Sigmoid colon (tissue), 7 donors: ENCODE data around the gene KDM3B. TPM values are rescaled to one million over a fixed set of nuclear protein-coding genes. Genes with fewer than 3 reads are reported as not detected.
A peak's percentile ranks its signal among the peaks of the same experiment; 100 is the strongest.

ENCODE experiments used
- DNase-seq: peaks from one replicate; pipeline ENCODE4 v3.0.0-alpha.2; 2019
- H3K27ac ChIP-seq, 4 donors: fragments of 200-600 bp; sonication (generic); one replicate each; pipeline ENCODE4 v1.5.1; 2016 to 2019; ENCODE audit warnings: mild to moderate bottlenecking in 1 of 4
- H3K27me3 ChIP-seq, 3 donors: fragments of 200-600 bp; sonication (generic); one replicate each; pipeline ENCODE4 v1.5.1; 2019; ENCODE audit warnings: mild to moderate bottlenecking in 1 of 3
- H3K36me3 ChIP-seq, 4 donors: fragments of 200-600 bp; sonication (generic); one replicate each; pipeline ENCODE4 v1.5.1; 2016 to 2019
- H3K4me1 ChIP-seq, 4 donors: fragments of 200-600 bp; sonication (generic); one replicate each; pipeline ENCODE4 v1.5.1; 2017 to 2019
- H3K4me3 ChIP-seq, 4 donors: fragments of 200-600 bp; sonication (generic); one replicate each; pipeline ENCODE4 v1.5.1; 2017 to 2019; ENCODE audit warnings: mild to moderate bottlenecking in 2 of 4, moderate library complexity in 1 of 4
- H3K9me3 ChIP-seq, 4 donors: fragments of 200-600 bp in 3 of 4; sonication (generic) in 3 of 4; one replicate each; pipeline versions ENCODE4 v1.5.1 to v1.6.1; 2013 to 2019
- EP300 ChIP-seq, 4 donors: sonication (generic); formaldehyde crosslinking; IDR thresholded peaks; one replicate each; pipeline ENCODE4 v1.6.1; 2017; ENCODE audit warnings: antibody characterized with exemption in 4 of 4
- POLR2A ChIP-seq, 2 donors: fragments of 450-650 bp; IDR thresholded peaks; one replicate each; pipeline ENCODE4 v1.6.1; 2016; ENCODE audit warnings: antibody characterized with exemption in 2 of 2, mild to moderate bottlenecking in 2 of 2, moderate library complexity in 2 of 2
- POLR2AphosphoS5 ChIP-seq, 4 donors: sonication (generic); formaldehyde crosslinking; IDR thresholded peaks; one replicate each; pipeline ENCODE4 v1.6.1; 2017; ENCODE audit warnings: antibody characterized with exemption in 4 of 4
- WGBS, 2 donors: extraction: QIAGEN DNeasy Blood & Tissue Kit; methylation state at CpG; one replicate each; pipeline ENCODE4 v1.1.7; 2013; 5-methylcytosine and 5-hydroxymethylcytosine counted together
- intact Hi-C: fragments of 100-400 bp; cut with DNase I; formaldehyde crosslinking; loops from one replicate; pipeline ENCODE4 v1.15.1; 2023
- polyA plus RNA-seq, 3 donors: library from polyadenylated mRNA; stranded (reverse); fragments of 200-250 nt; gene quantifications; one replicate each; pipeline ENCODE4 v1.2.3, GENCODE V29; 2013
- total RNA-seq, 4 donors: library from RNA; depleted of rRNA; stranded (reverse); fragments of >200 nt; gene quantifications; one replicate each; pipeline ENCODE4 v1.1.0, GENCODE V29; 2016
- TF ChIP-seq, protein P1 (sequence below), 4 experiments: fragments of 450-650 bp in 3 of 4; fragments of 200-600 bp in 1 of 4; IDR thresholded peaks; one replicate each; pipeline ENCODE4 v1.5.1; 2016 to 2019; ENCODE audit warnings: antibody characterized with exemption in 4 of 4, mild to moderate bottlenecking in 3 of 4, moderate library complexity in 2 of 4
- donor health status: healthy with polysubstance abuse.
- donor health status: Bipolar disorder and iron deficiency.
- donor health status: healthy.

The KDM3B gene
- total and polyA plus RNA-seq, 7 donors, result 16.2 to 69.6 (median 54.8) TPM

DNA sequence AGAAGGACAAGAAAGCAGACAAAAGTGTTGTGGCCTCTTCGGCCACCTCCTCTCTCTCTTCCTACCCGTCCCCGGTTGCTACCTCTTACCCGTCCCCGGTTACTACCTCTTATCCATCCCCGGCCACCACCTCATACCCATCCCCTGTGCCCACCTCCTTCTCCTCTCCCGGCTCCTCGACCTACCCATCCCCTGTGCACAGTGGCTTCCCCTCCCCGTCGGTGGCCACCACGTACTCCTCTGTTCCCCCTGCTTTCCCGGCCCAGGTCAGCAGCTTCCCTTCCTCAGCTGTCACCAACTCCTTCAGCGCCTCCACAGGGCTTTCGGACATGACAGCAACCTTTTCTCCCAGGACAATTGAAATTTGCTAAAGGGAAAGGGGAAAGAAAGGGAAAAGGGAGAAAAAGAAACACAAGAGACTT, 115.2 kb downstream of the KDM3B start:
- H3K27me3 ChIP-seq, result no peaks in the 10 kb centered on the region
- intact Hi-C loops, result no loop called here
- peak overlapping the region in 3 of 4 donors; percentile 69 to 86 (median 84) for H3K4me3 ChIP-seq
- peak overlapping the region in 3 of 4 donors; percentile 3 to 99 (median 96) for H3K27ac ChIP-seq
- WGBS, 2 donors, result 90 to 93% methylated on average over 14 of the region's 14 CpGs
- H3K4me1 ChIP-seq, result peaks cover 0 to 32% (median 23%) of the 10 kb centered on the region in 4 donors
- no peaks in the 10 kb centered on the region for H3K36me3 ChIP-seq
- DNase-seq, result no peak
- H3K9me3 ChIP-seq, result no peaks in the 10 kb centered on the region
- TF ChIP-seq, protein P1, sequence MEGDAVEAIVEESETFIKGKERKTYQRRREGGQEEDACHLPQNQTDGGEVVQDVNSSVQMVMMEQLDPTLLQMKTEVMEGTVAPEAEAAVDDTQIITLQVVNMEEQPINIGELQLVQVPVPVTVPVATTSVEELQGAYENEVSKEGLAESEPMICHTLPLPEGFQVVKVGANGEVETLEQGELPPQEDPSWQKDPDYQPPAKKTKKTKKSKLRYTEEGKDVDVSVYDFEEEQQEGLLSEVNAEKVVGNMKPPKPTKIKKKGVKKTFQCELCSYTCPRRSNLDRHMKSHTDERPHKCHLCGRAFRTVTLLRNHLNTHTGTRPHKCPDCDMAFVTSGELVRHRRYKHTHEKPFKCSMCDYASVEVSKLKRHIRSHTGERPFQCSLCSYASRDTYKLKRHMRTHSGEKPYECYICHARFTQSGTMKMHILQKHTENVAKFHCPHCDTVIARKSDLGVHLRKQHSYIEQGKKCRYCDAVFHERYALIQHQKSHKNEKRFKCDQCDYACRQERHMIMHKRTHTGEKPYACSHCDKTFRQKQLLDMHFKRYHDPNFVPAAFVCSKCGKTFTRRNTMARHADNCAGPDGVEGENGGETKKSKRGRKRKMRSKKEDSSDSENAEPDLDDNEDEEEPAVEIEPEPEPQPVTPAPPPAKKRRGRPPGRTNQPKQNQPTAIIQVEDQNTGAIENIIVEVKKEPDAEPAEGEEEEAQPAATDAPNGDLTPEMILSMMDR (IDR thresholded peaks at IDR 0.05), result no peak
- no peak for TF ChIP-seq POLR2A (IDR thresholded peaks at IDR 0.05)
- TF ChIP-seq EP300 (IDR thresholded peaks at IDR 0.05), result no peak
- no peak for TF ChIP-seq POLR2AphosphoS5 (IDR thresholded peaks at IDR 0.05)

DNA sequence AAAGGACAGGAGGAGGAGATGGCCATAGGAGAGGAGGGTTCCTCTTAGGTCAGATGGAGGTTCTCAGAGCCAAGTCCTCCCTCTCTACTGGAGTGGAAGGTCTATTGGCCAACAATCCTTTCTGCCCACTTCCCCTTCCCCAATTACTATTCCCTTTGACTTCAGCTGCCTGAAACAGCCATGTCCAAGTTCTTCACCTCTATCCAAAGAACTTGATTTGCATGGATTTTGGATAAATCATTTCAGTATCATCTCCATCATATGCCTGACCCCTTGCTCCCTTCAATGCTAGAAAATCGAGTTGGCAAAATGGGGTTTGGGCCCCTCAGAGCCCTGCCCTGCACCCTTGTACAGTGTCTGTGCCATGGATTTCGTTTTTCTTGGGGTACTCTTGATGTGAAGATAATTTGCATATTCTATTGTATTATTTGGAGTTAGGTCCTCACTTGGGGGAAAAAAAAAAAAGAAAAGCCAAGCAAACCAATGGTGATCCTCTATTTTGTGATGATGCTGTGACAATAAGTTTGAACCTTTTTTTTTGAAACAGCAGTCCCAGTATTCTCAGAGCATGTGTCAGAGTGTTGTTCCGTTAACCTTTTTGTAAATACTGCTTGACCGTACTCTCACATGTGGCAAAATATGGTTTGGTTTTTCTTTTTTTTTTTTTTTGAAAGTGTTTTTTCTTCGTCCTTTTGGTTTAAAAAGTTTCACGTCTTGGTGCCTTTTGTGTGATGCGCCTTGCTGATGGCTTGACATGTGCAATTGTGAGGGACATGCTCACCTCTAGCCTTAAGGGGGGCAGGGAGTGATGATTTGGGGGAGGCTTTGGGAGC, 115.9 kb downstream of the KDM3B start:
- intact Hi-C loops, result no loop called here
- 88 to 89% methylated on average over 7 of the region's 7 CpGs for WGBS, 2 donors

DNA sequence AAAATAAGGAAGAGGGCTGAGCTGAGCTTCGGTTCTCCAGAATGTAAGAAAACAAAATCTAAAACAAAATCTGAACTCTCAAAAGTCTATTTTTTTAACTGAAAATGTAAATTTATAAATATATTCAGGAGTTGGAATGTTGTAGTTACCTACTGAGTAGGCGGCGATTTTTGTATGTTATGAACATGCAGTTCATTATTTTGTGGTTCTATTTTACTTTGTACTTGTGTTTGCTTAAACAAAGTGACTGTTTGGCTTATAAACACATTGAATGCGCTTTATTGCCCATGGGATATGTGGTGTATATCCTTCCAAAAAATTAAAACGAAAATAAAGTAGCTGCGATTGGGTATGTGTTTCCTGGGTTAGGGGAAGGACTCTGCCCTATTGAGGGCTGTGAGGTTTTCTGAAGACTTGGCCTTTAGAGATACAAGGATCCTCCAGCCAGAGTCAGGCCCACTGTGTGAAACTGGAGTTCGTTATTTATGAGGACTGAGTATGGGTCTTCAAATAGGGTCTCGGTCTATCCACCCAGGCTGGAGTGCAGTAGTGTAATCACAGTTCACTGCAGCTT, 116.6 kb downstream of the KDM3B start:
- intact Hi-C loops, result no loop called here
- Histone ChIP-seq H3K27ac (peak overlapping the region in 1 of 4 donors; percentile 23), H3K27me3 (no peaks in the 10 kb centered on the region), H3K4me1 (peaks cover 0 to 26% (median 17%) of the 10 kb centered on the region in 4 donors), H3K9me3 (no peaks in the 10 kb centered on the region), H3K36me3 (no peaks in the 10 kb centered on the region), H3K4me3 (no peak overlapping the region)
- TF ChIP-seq, protein P1 (IDR thresholded peaks at IDR 0.05), result no peak
- TF ChIP-seq EP300 (IDR thresholded peaks at IDR 0.05) (no peak), POLR2A (IDR thresholded peaks at IDR 0.05) (no peak), POLR2AphosphoS5 (IDR thresholded peaks at IDR 0.05) (no peak)
- 89 to 90% methylated on average over 8 of the region's 8 CpGs for WGBS, 2 donors
- no peak for DNase-seq

More for the DNA sequence above, 115.9 kb downstream of the KDM3B start:
- DNase-seq, result no peak
- H3K36me3 ChIP-seq, result no peaks in the 10 kb centered on the region
- no peaks in the 10 kb centered on the region for H3K27me3 ChIP-seq
- H3K4me3 ChIP-seq, result peak overlapping the region in 2 of 4 donors; percentile 69 to 84
- H3K9me3 ChIP-seq, result no peaks in the 10 kb centered on the region
- peak overlapping the region in 3 of 4 donors; percentile 3 to 99 (median 96) for H3K27ac ChIP-seq
- peak in 3 of 4 donors; percentile 5 to 35 (median 17) for TF ChIP-seq POLR2AphosphoS5 (IDR thresholded peaks at IDR 0.05)
- no peak for TF ChIP-seq POLR2A (IDR thresholded peaks at IDR 0.05)
- peaks cover 0 to 30% (median 19%) of the 10 kb centered on the region in 4 donors for H3K4me1 ChIP-seq

DNA sequence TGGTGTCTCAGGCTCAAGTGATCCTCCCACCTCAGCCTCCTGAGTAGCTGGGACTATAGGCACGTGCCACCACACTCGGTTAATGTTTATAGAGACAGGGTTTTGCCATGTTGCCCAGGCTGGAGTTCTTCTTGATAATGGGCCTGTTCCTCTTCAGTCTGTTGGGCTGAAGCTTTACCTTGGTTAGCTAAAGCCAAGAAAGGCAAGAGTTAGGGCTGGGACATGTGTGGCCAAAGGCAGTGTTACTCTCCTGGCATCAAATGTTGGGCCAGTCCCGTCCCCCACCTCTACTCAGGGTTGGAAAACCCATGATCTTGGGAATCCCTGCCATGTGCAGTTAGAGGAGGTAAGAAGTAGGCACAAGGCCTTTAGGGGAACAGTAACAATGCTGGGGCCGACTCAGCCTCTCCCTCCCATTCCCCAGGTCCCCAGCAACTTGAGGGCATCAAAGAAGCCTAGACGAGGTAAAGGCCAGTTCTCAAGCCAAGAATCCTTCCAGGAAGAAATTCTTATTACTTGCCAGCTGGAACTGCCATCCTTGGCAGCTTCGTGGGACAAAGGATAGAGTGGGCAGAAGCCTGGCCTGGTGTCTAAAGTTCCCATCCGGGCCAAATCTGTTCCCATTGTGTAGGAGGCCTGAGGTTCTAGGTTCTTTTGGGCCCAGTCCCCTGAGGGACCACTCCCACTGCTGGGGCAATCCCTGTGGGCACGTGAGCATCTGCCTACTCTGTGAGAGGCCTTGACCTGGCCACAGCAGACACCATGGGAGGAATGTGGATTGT, 117.2 kb downstream of the KDM3B start:
- TF ChIP-seq, protein P1 (IDR thresholded peaks at IDR 0.05), result no peak
- TF ChIP-seq POLR2AphosphoS5 (IDR thresholded peaks at IDR 0.05), result peak in 2 of 4 donors; percentile 32 to 41
- H3K27me3 ChIP-seq, result no peaks in the 10 kb centered on the region
- H3K9me3 ChIP-seq, result no peaks in the 10 kb centered on the region
- H3K4me1 ChIP-seq, result peaks cover 0 to 26% (median 17%) of the 10 kb centered on the region in 4 donors
- no peaks in the 10 kb centered on the region for H3K36me3 ChIP-seq
- H3K27ac ChIP-seq, result peak overlapping the region in 1 of 4 donors; percentile 23
- intact Hi-C loops, result no loop called here
- DNase-seq, result peak; percentile 86
- WGBS, 2 donors, result 79 to 81% methylated on average over 8 of the region's 8 CpGs
- no peak overlapping the region for H3K4me3 ChIP-seq
